Testis (tissue), 3 donors: Measurements from ENCODE around the gene FAM20A. TPM values are rescaled to one million over a fixed set of nuclear protein-coding genes. Genes with fewer than 3 reads are reported as not detected.
A peak's percentile ranks its signal among the peaks of the same experiment; 100 is the strongest.

Source experiments
- DNase-seq: peaks from one replicate; pipeline ENCODE4 v3.0.0-alpha.2; 2019
- H3K27ac ChIP-seq, 2 donors: fragments of 200-600 bp; sonication (generic); one replicate each; pipeline ENCODE4 v1.5.1; 2019
- H3K27me3 ChIP-seq: fragments of 200-600 bp; sonication (generic); one replicate; pipeline ENCODE4 v1.5.1; 2019
- H3K36me3 ChIP-seq: fragments of 200-600 bp; sonication (generic); one replicate; pipeline ENCODE4 v1.5.1; 2017; ENCODE audit warnings: low read depth; ENCODE audit errors: missing control alignments
- H3K4me1 ChIP-seq: fragments of 200-600 bp; sonication (generic); one replicate; pipeline ENCODE4 v1.5.1; 2019
- H3K4me3 ChIP-seq, 2 donors: fragments of 200-600 bp; sonication (generic); one replicate each; pipeline ENCODE4 v1.5.1; 2017 to 2019
- H3K9me3 ChIP-seq: fragments of 200-600 bp; sonication (generic); one replicate; pipeline ENCODE4 v1.5.1; 2017
- POLR2A ChIP-seq: fragments of 450-650 bp; IDR thresholded peaks from one replicate; pipeline ENCODE4 v1.6.1; 2017; ENCODE audit warnings: antibody characterized with exemption, mild to moderate bottlenecking, moderate library complexity
- WGBS, 2 donors: methylation state at CpG; one replicate each; pipeline ENCODE4 v1.1.5; 2018; 5-methylcytosine and 5-hydroxymethylcytosine counted together
- intact Hi-C: fragments of 100-400 bp; cut with DNase I; formaldehyde crosslinking; loops from one replicate; pipeline ENCODE4 v1.15.1; 2023; ENCODE audit warnings: low total_unique reads
- polyA plus RNA-seq: library from polyadenylated mRNA; stranded (reverse); fragments of 350-450 nt; fragmentation: Illumina TruSeq; extraction: RNeasy Lipid Tissue Mini Kit (QIAGEN cat#74804); gene quantifications from one replicate; pipeline ENCODE4 v1.2.3, GENCODE V29; 2014; ENCODE audit warnings: low read depth, low replicate concordance; ENCODE audit not compliant: insufficient read depth
- total RNA-seq, 2 donors: library from RNA; depleted of rRNA; stranded (reverse); fragments of >200 nt; gene quantifications; one replicate each; pipeline ENCODE4 v1.2.3, GENCODE V29; 2016
- TF ChIP-seq, protein P1 (sequence below), 3 experiments: fragments of 450-650 bp in 2 of 3; fragments of 200-600 bp in 1 of 3; sonication (generic) in 1 of 3; IDR thresholded peaks; one replicate each; pipeline ENCODE4 v1.5.1; 2016 to 2019; ENCODE audit warnings: antibody characterized with exemption in 3 of 3, mild to moderate bottlenecking in 2 of 3, moderate library complexity in 1 of 3

Gene FAM20A
- total and polyA plus RNA-seq, 3 donors from 2014 or later: 70.5 to 96.0 (median 93.4) TPM

DNA sequence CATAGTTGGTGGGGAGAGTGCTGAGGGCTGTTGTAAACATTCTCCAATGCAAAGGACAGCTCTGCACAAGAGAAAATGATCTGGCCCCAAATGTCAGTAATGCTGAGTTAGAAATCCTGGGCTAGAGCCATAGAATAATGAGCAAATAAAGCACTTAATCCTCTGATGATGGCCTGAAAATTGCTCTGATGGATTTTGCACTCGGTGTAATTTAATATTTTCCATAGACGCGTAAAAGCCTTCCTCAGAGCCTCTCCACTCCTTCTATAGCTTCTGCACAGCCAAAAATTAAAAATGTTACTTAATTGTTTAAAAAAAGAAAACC lies 23.7 kb downstream of the FAM20A start:
- TF ChIP-seq, protein P1, sequence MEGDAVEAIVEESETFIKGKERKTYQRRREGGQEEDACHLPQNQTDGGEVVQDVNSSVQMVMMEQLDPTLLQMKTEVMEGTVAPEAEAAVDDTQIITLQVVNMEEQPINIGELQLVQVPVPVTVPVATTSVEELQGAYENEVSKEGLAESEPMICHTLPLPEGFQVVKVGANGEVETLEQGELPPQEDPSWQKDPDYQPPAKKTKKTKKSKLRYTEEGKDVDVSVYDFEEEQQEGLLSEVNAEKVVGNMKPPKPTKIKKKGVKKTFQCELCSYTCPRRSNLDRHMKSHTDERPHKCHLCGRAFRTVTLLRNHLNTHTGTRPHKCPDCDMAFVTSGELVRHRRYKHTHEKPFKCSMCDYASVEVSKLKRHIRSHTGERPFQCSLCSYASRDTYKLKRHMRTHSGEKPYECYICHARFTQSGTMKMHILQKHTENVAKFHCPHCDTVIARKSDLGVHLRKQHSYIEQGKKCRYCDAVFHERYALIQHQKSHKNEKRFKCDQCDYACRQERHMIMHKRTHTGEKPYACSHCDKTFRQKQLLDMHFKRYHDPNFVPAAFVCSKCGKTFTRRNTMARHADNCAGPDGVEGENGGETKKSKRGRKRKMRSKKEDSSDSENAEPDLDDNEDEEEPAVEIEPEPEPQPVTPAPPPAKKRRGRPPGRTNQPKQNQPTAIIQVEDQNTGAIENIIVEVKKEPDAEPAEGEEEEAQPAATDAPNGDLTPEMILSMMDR (IDR thresholded peaks at IDR 0.05): no peak
- TF ChIP-seq POLR2A: no peak
- intact Hi-C loops: no loop called here
- 69 to 76% methylated on average over 3 of the region's 3 CpGs for WGBS, 2 donors

DNA sequence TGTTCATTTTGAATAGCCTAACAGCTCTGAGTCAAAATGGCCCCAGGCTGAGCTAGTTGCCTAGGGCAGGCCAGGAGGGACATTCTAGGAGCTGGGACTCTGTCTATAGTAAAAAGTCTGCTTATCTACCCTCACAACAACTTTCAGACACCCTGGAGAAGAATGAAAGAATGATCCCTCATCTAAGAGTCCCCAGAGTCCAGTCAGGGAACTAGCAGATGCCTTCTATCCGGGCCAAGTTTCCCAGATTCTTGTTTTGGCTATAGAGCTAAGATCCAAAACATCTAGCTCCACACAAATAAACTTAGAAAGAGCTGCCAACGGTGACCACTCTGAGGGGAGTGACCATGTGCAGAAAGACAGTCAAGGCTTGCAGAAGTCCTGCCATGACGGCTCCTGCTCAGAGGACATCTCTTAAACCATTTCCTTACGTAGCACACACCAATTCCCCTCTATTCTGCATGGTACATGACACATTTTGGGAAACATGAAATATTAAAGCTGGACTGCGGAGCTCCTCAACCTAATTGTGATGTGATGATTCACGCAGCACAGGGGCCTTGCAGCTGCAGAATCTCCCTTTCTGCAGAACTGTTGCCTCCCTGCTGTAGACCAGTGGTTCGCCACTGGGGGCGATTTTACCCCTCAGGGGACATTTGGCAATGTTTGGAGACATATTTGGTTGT lies 24.2 kb downstream of the FAM20A start:
- 61 to 68% methylated on average over 8 of the region's 8 CpGs for WGBS, 2 donors
- Histone ChIP-seq H3K9me3 (no peaks in the 10 kb centered on the region), H3K36me3 (no peaks in the 10 kb centered on the region), H3K4me3 (no peak overlapping the region), H3K4me1 (peaks cover 27% of the 10 kb centered on the region), H3K27me3 (no peaks in the 10 kb centered on the region), H3K27ac (peak overlapping the region in 1 of 2 donors; percentile 14)
- TF ChIP-seq, protein P1 (IDR thresholded peaks at IDR 0.05): no peak
- TF ChIP-seq POLR2A: no peak
- intact Hi-C loops: no loop called here
- DNase-seq: peak; percentile 52

More for the DNA sequence above, 23.7 kb downstream of the FAM20A start:
- Histone ChIP-seq H3K36me3 (no peaks in the 10 kb centered on the region), H3K27me3 (no peaks in the 10 kb centered on the region), H3K27ac (no peak overlapping the region), H3K4me3 (no peak overlapping the region), H3K9me3 (no peaks in the 10 kb centered on the region), H3K4me1 (peaks cover 27% of the 10 kb centered on the region)
- no peak for DNase-seq

GRCh38 chr17:68576137-68576536 lies 25.0 kb downstream of the FAM20A start:
- no peaks in the 10 kb centered on the region for H3K36me3 ChIP-seq
- no peaks in the 10 kb centered on the region for H3K27me3 ChIP-seq
- intact Hi-C loops: no loop called here
- TF ChIP-seq POLR2A: no peak
- TF ChIP-seq, protein P1 (IDR thresholded peaks at IDR 0.05): no peak
- no peaks in the 10 kb centered on the region for H3K9me3 ChIP-seq
- H3K4me1 ChIP-seq: peaks cover 27% of the 10 kb centered on the region
- WGBS, 2 donors: 93% methylated on average over 2 of the region's 2 CpGs; no CpG with 5 or more reads in 1 of the 2 donors
- H3K4me3 ChIP-seq: no peak overlapping the region
- no peak for DNase-seq
- H3K27ac ChIP-seq: no peak overlapping the region

GRCh38 chr17:68573338-68573737 lies 27.8 kb downstream of the FAM20A start:
- 86 to 96% methylated on average over 1 of the region's 1 CpG for WGBS, 2 donors
- no peak overlapping the region for H3K27ac ChIP-seq
- H3K36me3 ChIP-seq: no peaks in the 10 kb centered on the region
- no peak for DNase-seq
- intact Hi-C loops: no loop called here
- no peaks in the 10 kb centered on the region for H3K27me3 ChIP-seq
- peaks cover 13% of the 10 kb centered on the region for H3K4me1 ChIP-seq
- no peak for TF ChIP-seq POLR2A
- TF ChIP-seq, protein P1 (IDR thresholded peaks at IDR 0.05): no peak
- H3K4me3 ChIP-seq: no peak overlapping the region
- H3K9me3 ChIP-seq: no peaks in the 10 kb centered on the region
